Keratinocyte (primary cell): ENCODE data around the gene TMUB2. TPM values are rescaled to one million over a fixed set of nuclear protein-coding genes. Genes with fewer than 3 reads are reported as not detected.

Experiments
- DNase-seq: peaks from one replicate; pipeline ENCODE4 v3.0.0-alpha.2; 2011; ENCODE audit warnings: low read depth, missing footprints, low spot score
- FAIRE-seq: peaks from 2 replicates; lab custom pipeline; 2011; peaks lifted over from hg19 to GRCh38; lab: Jason Lieb, UNC
- H2AFZ ChIP-seq: 2 replicates; pipeline ENCODE4 v1.6.0; 2012; ENCODE audit warnings: low read length, control low read depth, inconsistent platforms; ENCODE audit not compliant: control insufficient read depth
- H3K27ac ChIP-seq: 2 replicates; pipeline ENCODE4 v1.5.1; 2011; ENCODE audit warnings: low read length; ENCODE audit not compliant: control insufficient read depth, insufficient read depth
- H3K27me3 ChIP-seq: 3 replicates; pipeline ENCODE4 v1.6.0; 2011; ENCODE audit warnings: low read length; ENCODE audit not compliant: control insufficient read depth, insufficient read depth; ENCODE audit errors: extremely low read depth
- H3K36me3 ChIP-seq, 2 experiments: 2 replicates in 1 of 2; 3 replicates in 1 of 2; pipeline ENCODE4 v1.5.1; 2011; ENCODE audit warnings: low read length in 2 of 2, mild to moderate bottlenecking in 1 of 2; ENCODE audit not compliant: control insufficient read depth in 2 of 2, insufficient read depth in 2 of 2; ENCODE audit errors: extremely low read depth in 1 of 2
- H3K4me1 ChIP-seq: 3 replicates; pipeline ENCODE4 v1.5.1; 2011; ENCODE audit warnings: low read length; ENCODE audit not compliant: control insufficient read depth, insufficient read depth; ENCODE audit errors: extremely low read depth
- H3K4me2 ChIP-seq: 3 replicates; pipeline ENCODE4 v1.6.0; 2011; ENCODE audit warnings: low read depth, low read length; ENCODE audit not compliant: control insufficient read depth, insufficient read depth; ENCODE audit errors: extremely low read depth
- H3K4me3 ChIP-seq, 3 experiments: fragments of 200-600 bp in 1 of 3; sonication (generic) in 1 of 3; 2 replicates in 2 of 3; 3 replicates in 1 of 3; pipeline ENCODE4 v1.5.1; 2011 to 2016; ENCODE audit warnings: low read length in 3 of 3, mild to moderate bottlenecking in 3 of 3, control low read depth in 2 of 3, inconsistent platforms in 1 of 3, low read depth in 1 of 3, mixed read lengths in 1 of 3, mixed run types in 1 of 3, moderate library complexity in 1 of 3; ENCODE audit not compliant: control insufficient read depth in 2 of 3, insufficient read depth in 2 of 3; ENCODE audit errors: extremely low read depth in 1 of 3
- H3K79me2 ChIP-seq: 2 replicates; pipeline ENCODE4 v1.6.0; 2012; ENCODE audit warnings: low read length; ENCODE audit not compliant: control insufficient read depth, insufficient read depth
- H3K9ac ChIP-seq: 3 replicates; pipeline ENCODE4 v1.6.0; 2011; ENCODE audit warnings: low read length; ENCODE audit not compliant: control insufficient read depth, insufficient read depth; ENCODE audit errors: extremely low read depth
- H3K9me1 ChIP-seq: 3 replicates; pipeline ENCODE4 v1.6.0; 2011; ENCODE audit warnings: low read length; ENCODE audit not compliant: control insufficient read depth, insufficient read depth; ENCODE audit errors: extremely low read depth
- H3K9me3 ChIP-seq: 2 replicates; pipeline ENCODE4 v1.5.1; 2012; ENCODE audit warnings: low read depth, low read length; ENCODE audit not compliant: control insufficient read depth
- H4K20me1 ChIP-seq: 3 replicates; pipeline ENCODE4 v1.6.0; 2011; ENCODE audit warnings: low read length; ENCODE audit not compliant: control insufficient read depth, insufficient read depth; ENCODE audit errors: extremely low read depth
- CTCF ChIP-seq, 3 experiments: IDR thresholded peaks in 1 of 3; conservative IDR thresholded peaks in 1 of 3; optimal IDR thresholded peaks in 1 of 3; 2 replicates in 2 of 3; 3 replicates in 1 of 3; pipeline versions ENCODE3 to v1.5.1; 2011; ENCODE audit warnings: low read length in 3 of 3, mild to moderate bottlenecking in 3 of 3, moderate library complexity in 2 of 3, control low read depth in 1 of 3, inconsistent platforms in 1 of 3; ENCODE audit not compliant: insufficient read depth in 2 of 3; ENCODE audit errors: extremely low read depth in 1 of 3
- EZH2 ChIP-seq: IDR thresholded peaks from one replicate; pipeline ENCODE4 v1.6.1; 2012; ENCODE audit warnings: inconsistent platforms, mild to moderate bottlenecking, low read length, moderate library complexity
- dilution Hi-C: fragments of 300-500 bp; cut with MboI; formaldehyde crosslinking; loops from one replicate; pipeline ENCODE4 v1.7.0; 2020; ENCODE audit warnings: low sequenced_read_pairs; ENCODE audit not compliant: extremely low pct_ligation_motif_present
- polyA plus RNA-seq, 5 experiments: library from polyadenylated mRNA; depleted of rRNA in 3 of 5; stranded (reverse) in 3 of 5; stranded (forward) in 1 of 5; unstranded in 1 of 5; fragments of >200 nt; gene quantifications; 1 replicate in 1 of 5; 2 replicates in 3 of 5; 3 replicates in 1 of 5; pipeline versions ENCODE4 v1.2.1 to v1.2.3, GENCODE V29; 2011 to 2012; ENCODE audit warnings: missing spikeins in 2 of 5, low read depth in 1 of 5, low replicate concordance in 1 of 5

TMUB2 gene
- polyA plus RNA-seq, 1 donor (not counting 4 experiments of a cell fraction or from before 2014, with no cell fraction given), result 25.5 TPM

DNA sequence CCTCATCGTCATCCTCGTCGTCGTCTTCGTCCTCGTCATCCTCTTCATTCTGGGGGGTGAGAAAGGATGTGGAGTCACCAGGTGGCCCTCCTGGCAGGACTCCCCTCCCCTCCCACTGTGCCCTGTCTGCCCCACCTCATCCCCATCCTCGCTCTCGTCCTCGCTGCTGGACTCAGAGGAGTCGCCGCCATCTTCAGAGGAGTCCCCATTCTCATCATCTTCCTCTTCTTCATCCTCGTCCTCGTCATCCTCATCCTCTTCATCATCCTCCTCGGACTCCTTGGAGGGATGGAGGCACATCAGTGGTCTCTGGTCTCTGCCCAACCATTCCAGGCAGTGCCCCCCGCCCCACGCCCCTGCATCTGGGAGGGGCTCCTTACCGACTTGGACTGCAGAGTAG is 20.5 kb downstream of the TMUB2 start:
- dilution Hi-C loops, result no loop called here
- no peak overlapping the region for H3K9ac ChIP-seq
- no peak overlapping the region for H3K4me2 ChIP-seq

GRCh38 chr17:44207743-44208142 is 21.0 kb downstream of the TMUB2 start:
- Histone ChIP-seq H3K4me3 (no peak overlapping the region), H3K4me2 (no peak overlapping the region), H3K79me2 (no peaks in the 10 kb centered on the region), H3K9ac (no peak overlapping the region), H3K4me1 (peaks cover 46% of the 10 kb centered on the region), H3K27ac (peak overlapping the region; percentile 74), H4K20me1 (peaks cover 2% of the 10 kb centered on the region), H3K36me3 (peaks cover 27 to 40% of the 10 kb centered on the region in 2 experiments), H2AFZ (no peak overlapping the region), H3K9me1 (peaks cover 5% of the 10 kb centered on the region), H3K27me3 (no peaks in the 10 kb centered on the region), H3K9me3 (no peaks in the 10 kb centered on the region)
- dilution Hi-C loops, result no loop called here
- no peak for TF ChIP-seq EZH2
- TF ChIP-seq CTCF (optimal IDR thresholded peaks at IDR 0.05 in 1 of 3, IDR thresholded peaks at IDR 0.05 in 1 of 3, conservative IDR thresholded peaks at IDR 0.05 in 1 of 3; ENCODE audit: extremely low read depth in 1 of 3, insufficient read depth in 2 of 3, low read length in 3 of 3), result no peak
- FAIRE-seq, result no peak
- no peak for DNase-seq

More for the DNA sequence above, 20.5 kb downstream of the TMUB2 start:
- H3K9me3 ChIP-seq, result no peaks in the 10 kb centered on the region
- peaks cover 2% of the 10 kb centered on the region for H4K20me1 ChIP-seq
- no peaks in the 10 kb centered on the region for H3K27me3 ChIP-seq
- H3K36me3 ChIP-seq, result peaks cover 26 to 40% of the 10 kb centered on the region in 2 experiments
- DNase-seq (no peak), FAIRE-seq (no peak)
- H3K79me2 ChIP-seq, result no peaks in the 10 kb centered on the region
- H3K4me3 ChIP-seq, result no peak overlapping the region
- H3K27ac ChIP-seq, result no peak overlapping the region
- H2AFZ ChIP-seq, result no peak overlapping the region
- H3K4me1 ChIP-seq, result peaks cover 46% of the 10 kb centered on the region
- no peak for TF ChIP-seq EZH2
- H3K9me1 ChIP-seq, result peaks cover 5% of the 10 kb centered on the region

DNA sequence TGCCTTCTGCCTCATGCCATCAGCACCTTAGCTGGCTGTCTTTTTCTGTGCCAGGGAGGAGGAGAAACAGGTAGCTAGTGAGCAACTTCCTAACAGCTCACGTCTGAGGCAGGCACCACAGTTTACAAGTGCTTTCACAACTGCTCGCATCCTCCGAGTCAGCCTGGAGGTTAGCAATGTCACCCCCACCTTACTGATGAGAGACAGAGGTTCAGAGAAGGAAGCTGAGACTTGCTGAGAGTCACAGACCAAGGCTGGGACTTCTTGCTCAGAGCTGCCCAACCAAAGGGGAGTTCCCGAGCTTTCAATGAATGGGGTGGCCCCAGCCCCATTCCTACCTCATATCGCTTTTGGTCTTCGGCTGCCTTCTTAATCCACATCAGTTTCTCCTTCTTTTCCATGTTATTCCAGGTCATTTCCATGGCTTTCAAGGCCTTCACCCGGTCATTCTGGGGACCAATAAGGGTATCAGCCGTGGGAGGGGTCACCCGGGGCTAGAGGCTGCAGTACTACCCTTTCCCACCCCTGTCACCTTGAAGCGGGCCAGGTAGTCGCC is 23.1 kb downstream of the TMUB2 start:
- Histone ChIP-seq H4K20me1 (no peaks in the 10 kb centered on the region), H3K27ac (peak overlapping the region; percentile 13), H3K9ac (peak overlapping the region; percentile 9), H3K4me3 (no peak overlapping the region), H3K9me3 (no peaks in the 10 kb centered on the region), H3K79me2 (no peaks in the 10 kb centered on the region), H2AFZ (no peak overlapping the region), H3K36me3 (peaks cover 39 to 42% of the 10 kb centered on the region in 2 experiments), H3K9me1 (no peaks in the 10 kb centered on the region), H3K4me1 (peaks cover 30% of the 10 kb centered on the region), H3K4me2 (peak overlapping the region; percentile 6), H3K27me3 (no peaks in the 10 kb centered on the region)
- no peak for DNase-seq
- dilution Hi-C loops, result no loop called here
- peak; percentile 71 for FAIRE-seq
- no peak for TF ChIP-seq EZH2
- no peak for TF ChIP-seq CTCF (optimal IDR thresholded peaks at IDR 0.05 in 1 of 3, IDR thresholded peaks at IDR 0.05 in 1 of 3, conservative IDR thresholded peaks at IDR 0.05 in 1 of 3; ENCODE audit: extremely low read depth in 1 of 3, insufficient read depth in 2 of 3, low read length in 3 of 3)
